Thoracic aorta (tissue), 2 donors: Measurements from ENCODE around the gene DNAL1. TPM values are rescaled to one million over a fixed set of nuclear protein-coding genes. Genes with fewer than 3 reads are reported as not detected.

ENCODE experiments used
- ATAC-seq: fragments of 150-250 bp; one replicate; pipeline ENCODE4 v1.8.0; 2017; ENCODE audit warnings: low read depth; ENCODE audit not compliant: insufficient number of reproducible peaks, low FRiP score
- DNase-seq: peaks from one replicate; pipeline ENCODE4 v3.0.0-alpha.2; 2020; ENCODE audit warnings: low spot score
- H3K27ac ChIP-seq, 2 donors: fragments of 200-600 bp; sonication (generic); 1 replicate in 1 of 2; 2 replicates in 1 of 2; pipeline ENCODE4 v1.5.1; 2016; ENCODE audit warnings: mild to moderate bottlenecking in 2 of 2, moderate library complexity in 2 of 2
- H3K27me3 ChIP-seq: fragments of 200-600 bp; sonication (generic); replicated peaks from 2 replicates; pipeline ENCODE4 v1.6.0; 2016; ENCODE audit warnings: mild to moderate bottlenecking; ENCODE audit not compliant: insufficient read depth
- H3K36me3 ChIP-seq: fragments of 200-600 bp; sonication (generic); one replicate; pipeline ENCODE4 v1.5.1; 2016
- H3K4me1 ChIP-seq, 2 donors: fragments of 200-600 bp; sonication (generic); 1 replicate in 1 of 2; 2 replicates in 1 of 2; pipeline versions ENCODE4 v1.5.1 to v1.6.0; 2016; ENCODE audit warnings: low read depth in 2 of 2, mild to moderate bottlenecking in 1 of 2; ENCODE audit not compliant: control insufficient read depth in 1 of 2
- H3K4me3 ChIP-seq: fragments of 200-600 bp; sonication (generic); 2 replicates; pipeline ENCODE4 v1.5.1; 2016; ENCODE audit warnings: mild to moderate bottlenecking
- H3K9me3 ChIP-seq: fragments of 200-600 bp; sonication (generic); 2 replicates; pipeline ENCODE4 v1.5.1; 2016
- total RNA-seq, 2 donors: library from RNA; depleted of rRNA; stranded (reverse); fragments of >200 nt; gene quantifications; one replicate each; pipeline versions ENCODE4 v1.1.0 to v1.2.3, GENCODE V29; 2016
- TF ChIP-seq, protein P1 (sequence below): fragments of 200-600 bp; sonication (generic); IDR thresholded peaks from one replicate; pipeline ENCODE4 v1.5.1; 2019; ENCODE audit warnings: antibody characterized with exemption

DNAL1 gene
- total RNA-seq, 2 donors from 2014 or later, result 13.0 to 20.7 TPM

DNA sequence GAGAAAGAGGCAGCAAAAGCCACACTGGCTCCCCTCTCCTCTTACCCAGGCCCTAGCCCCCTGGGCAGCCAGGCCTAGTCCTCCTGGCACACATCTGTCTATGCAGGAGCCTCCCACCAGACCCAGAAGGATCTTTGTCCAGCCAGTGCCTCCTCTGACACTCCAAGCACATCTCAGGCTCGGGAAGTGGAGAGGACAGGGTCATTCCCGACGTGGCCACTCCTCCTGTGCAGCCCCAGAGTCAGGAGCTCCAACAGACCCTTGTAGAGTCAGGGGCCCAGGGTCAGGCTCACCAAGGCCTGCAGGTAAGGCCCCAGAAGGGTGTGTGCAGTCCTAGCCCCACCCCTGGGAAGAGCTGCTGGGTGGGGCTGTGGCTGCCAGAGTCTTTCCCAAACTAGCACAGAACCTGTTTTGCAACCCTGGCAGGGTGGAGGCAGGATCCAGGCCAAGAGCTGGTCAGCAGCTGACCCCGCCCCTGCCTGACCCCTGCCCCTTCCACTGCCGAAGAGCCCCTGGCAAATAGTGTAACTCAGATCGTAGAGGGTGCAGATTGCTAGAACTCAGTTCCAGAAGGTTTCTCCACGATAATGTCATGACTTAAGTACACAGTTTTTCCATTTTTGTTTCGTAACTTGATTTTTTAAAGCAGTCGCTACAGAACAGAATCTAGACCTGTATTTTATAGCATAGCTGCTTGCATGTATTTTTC lies 96.0 kb downstream of the DNAL1 start:
- H3K27me3 ChIP-seq, result no peaks in the 10 kb centered on the region
- no peak for DNase-seq
- ATAC-seq, result peak; percentile 60
- H3K9me3 ChIP-seq, result no peaks in the 10 kb centered on the region
- peaks cover 23% of the 10 kb centered on the region for H3K36me3 ChIP-seq
- TF ChIP-seq, protein P1, sequence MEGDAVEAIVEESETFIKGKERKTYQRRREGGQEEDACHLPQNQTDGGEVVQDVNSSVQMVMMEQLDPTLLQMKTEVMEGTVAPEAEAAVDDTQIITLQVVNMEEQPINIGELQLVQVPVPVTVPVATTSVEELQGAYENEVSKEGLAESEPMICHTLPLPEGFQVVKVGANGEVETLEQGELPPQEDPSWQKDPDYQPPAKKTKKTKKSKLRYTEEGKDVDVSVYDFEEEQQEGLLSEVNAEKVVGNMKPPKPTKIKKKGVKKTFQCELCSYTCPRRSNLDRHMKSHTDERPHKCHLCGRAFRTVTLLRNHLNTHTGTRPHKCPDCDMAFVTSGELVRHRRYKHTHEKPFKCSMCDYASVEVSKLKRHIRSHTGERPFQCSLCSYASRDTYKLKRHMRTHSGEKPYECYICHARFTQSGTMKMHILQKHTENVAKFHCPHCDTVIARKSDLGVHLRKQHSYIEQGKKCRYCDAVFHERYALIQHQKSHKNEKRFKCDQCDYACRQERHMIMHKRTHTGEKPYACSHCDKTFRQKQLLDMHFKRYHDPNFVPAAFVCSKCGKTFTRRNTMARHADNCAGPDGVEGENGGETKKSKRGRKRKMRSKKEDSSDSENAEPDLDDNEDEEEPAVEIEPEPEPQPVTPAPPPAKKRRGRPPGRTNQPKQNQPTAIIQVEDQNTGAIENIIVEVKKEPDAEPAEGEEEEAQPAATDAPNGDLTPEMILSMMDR, result no peak
- peak overlapping the region; percentile 73 to 89 for H3K27ac ChIP-seq
- H3K4me3 ChIP-seq, result peak overlapping the region; percentile 63
- H3K4me1 ChIP-seq, result peaks cover 64 to 74% of the 10 kb centered on the region in 2 donors

DNA sequence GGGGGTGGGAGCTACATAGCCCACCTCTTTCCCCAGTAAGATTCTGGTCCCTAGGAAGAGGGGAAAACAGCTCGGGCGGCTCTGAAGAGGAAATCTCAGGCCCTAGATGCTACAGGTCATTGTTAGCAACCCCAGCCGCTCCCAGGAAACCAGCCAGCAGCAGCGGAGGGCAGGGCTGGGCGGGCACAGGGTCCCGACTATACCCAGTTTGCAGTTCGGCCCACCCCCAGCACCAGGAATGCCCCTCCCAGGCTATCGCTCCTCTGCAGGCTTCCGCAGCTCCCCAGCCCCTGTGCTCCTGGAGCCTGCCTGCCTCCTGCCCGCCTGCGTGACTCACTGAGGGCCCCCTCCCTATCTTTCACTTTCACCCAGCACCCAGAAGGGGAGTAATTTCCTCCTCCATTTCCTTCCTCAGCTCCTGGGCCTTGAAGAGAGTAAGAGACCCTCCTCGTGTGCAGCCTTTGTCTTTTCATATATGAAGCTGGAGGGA lies 96.6 kb downstream of the DNAL1 start:
- no peak for DNase-seq
- TF ChIP-seq, protein P1, result no peak
- Histone ChIP-seq H3K4me1 (peaks cover 70 to 81% of the 10 kb centered on the region in 2 donors), H3K27ac (peak overlapping the region; percentile 73 to 89), H3K27me3 (no peaks in the 10 kb centered on the region), H3K36me3 (peaks cover 21% of the 10 kb centered on the region), H3K9me3 (no peaks in the 10 kb centered on the region), H3K4me3 (peak overlapping the region; percentile 63)
- ATAC-seq, result peak; percentile 40

DNA sequence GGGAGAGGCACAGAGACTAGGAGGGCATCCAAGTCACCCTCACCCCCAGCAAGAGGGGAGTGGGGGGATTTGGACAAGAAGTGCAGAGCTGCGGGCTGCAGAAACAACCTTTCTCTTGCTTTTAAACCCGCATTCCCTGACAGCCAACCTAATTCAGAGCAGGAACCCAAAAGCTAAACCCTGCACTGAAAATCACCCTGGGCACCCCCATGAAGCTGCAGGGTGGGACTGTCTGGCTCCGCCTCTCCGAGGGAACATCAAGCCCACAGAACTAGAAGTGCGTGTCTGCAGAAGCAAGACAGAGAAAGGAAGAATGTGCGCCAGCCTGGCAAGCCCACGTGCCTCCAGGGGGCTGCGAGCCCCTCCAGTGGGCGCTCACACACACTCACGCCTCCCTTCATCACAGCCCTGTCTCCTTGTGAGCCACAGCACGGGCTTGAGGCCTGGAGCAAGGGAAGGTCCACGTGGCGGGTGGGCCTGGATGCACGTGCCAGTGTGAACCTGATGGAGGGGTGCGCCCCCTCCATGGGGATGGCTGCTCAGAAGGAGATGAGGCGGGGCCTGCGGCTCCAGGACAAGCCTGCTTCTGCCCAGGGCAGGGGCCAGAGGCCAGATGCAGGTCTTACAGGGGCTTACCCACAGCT lies 97.2 kb downstream of the DNAL1 start:
- peak overlapping the region; percentile 63 for H3K4me3 ChIP-seq
- H3K36me3 ChIP-seq, result peaks cover 16% of the 10 kb centered on the region
- no peak for DNase-seq
- peaks cover 76 to 86% of the 10 kb centered on the region in 2 donors for H3K4me1 ChIP-seq
- no peaks in the 10 kb centered on the region for H3K9me3 ChIP-seq
- no peaks in the 10 kb centered on the region for H3K27me3 ChIP-seq
- peak overlapping the region; percentile 73 to 89 for H3K27ac ChIP-seq
- ATAC-seq, result no peak
- TF ChIP-seq, protein P1, result no peak

DNA sequence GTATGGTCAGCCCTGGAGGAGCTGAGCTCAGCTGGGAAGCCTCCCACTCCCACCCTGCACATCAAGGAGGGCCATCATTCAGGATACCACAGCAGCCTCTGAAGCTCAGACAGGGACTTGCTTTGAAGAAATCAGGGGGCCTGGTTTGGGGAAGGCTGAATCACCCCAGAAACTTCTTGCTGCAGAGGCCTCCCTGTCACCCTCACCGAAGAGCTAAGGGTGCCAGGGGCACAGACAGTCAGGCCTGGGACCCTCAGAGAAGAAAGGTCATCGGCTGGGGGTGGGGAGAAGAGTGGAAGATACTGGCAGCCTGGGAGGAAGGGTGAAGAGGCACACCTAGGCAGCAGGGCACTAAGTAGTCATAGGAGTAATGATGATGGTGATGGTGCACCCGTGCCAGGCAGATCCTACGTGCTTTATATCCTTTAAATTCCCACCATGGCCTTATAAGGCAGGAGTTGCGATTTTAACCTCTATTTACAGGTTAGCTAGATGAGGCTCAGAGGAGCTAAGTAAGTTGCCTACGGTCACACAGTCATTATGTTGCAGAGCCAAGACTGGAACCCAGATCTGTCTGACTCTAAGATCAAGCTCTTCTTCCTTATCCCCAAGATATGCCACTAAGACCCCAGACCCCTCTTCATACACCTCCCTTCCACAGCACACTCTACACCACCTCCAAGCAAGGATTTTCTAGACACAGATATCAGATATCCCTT lies 97.9 kb downstream of the DNAL1 start:
- no peak for DNase-seq
- no peaks in the 10 kb centered on the region for H3K9me3 ChIP-seq
- peak overlapping the region; percentile 73 to 89 for H3K27ac ChIP-seq
- ATAC-seq, result no peak
- no peak overlapping the region for H3K4me3 ChIP-seq
- peaks cover 14% of the 10 kb centered on the region for H3K36me3 ChIP-seq
- TF ChIP-seq, protein P1, result no peak
- no peaks in the 10 kb centered on the region for H3K27me3 ChIP-seq
- peaks cover 78 to 93% of the 10 kb centered on the region in 2 donors for H3K4me1 ChIP-seq

DNA sequence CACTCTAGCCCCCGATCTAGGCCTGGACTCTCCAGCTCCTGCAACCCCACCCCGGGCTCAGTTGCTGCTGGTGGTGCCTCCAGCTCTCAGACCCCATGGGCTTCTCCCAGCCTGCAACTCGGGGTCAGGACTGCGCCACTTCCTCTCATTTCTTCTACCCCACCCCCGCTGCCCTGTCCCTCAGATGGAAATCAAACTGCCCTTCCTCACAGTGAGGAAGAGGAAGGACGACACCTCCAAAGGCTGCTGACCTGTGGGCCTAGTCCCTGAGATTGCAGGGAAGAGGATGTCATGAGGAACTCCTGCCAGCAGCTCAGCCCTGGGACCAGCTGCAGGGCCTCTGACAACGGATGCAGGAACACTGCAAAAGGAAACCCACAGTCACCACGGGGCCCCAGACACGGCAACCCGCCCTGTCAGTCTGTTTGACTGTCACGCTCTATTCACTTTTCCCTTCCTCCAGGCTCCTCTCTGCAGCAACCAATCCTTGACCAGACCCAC lies 98.7 kb downstream of the DNAL1 start:
- TF ChIP-seq, protein P1, result no peak
- Histone ChIP-seq H3K27me3 (no peaks in the 10 kb centered on the region), H3K4me3 (peak overlapping the region; percentile 2), H3K36me3 (peaks cover 8% of the 10 kb centered on the region), H3K27ac (peak overlapping the region; percentile 30 to 73), H3K9me3 (no peaks in the 10 kb centered on the region), H3K4me1 (peaks cover 78 to 100% of the 10 kb centered on the region in 2 donors)
- ATAC-seq (no peak), DNase-seq (no peak)
